Measurements from ENCODE around the gene TMEM260.

TMEM260 gene

GRCh38 chr14:56554301-56554700 is 25.3 kb upstream of the TMEM260 start:
- TF ChIP-seq CTCF (IDR thresholded peaks at IDR 0.05; ENCODE audit: extremely low read depth, missing control alignments) = no peak
- DNase-seq (ENCODE audit: low spot score) = no peak

- DNase-seq (ENCODE audit: low spot score) = no peak
These were observed 23.6 kb upstream of the TMEM260 start for GRCh38 chr14:56555921-56556570.

GRCh38 chr14:56559182-56559581 is 20.4 kb upstream of the TMEM260 start:
- no peak for TF ChIP-seq CTCF (IDR thresholded peaks at IDR 0.05; ENCODE audit: extremely low read depth, missing control alignments)

More at GRCh38 chr14:56555921-56556570, 23.6 kb upstream of the TMEM260 start:
- no peak for TF ChIP-seq CTCF (IDR thresholded peaks at IDR 0.05; ENCODE audit: extremely low read depth, missing control alignments)

GRCh38 chr14:56561606-56562005 is 18.0 kb upstream of the TMEM260 start:
- DNase-seq (ENCODE audit: low spot score) = no peak
- no peak for TF ChIP-seq CTCF (IDR thresholded peaks at IDR 0.05; ENCODE audit: extremely low read depth, missing control alignments)

More at GRCh38 chr14:56559182-56559581, 20.4 kb upstream of the TMEM260 start:
- DNase-seq (ENCODE audit: low spot score) = no peak

- no peak for DNase-seq (ENCODE audit: low spot score)
- no peak for TF ChIP-seq CTCF (IDR thresholded peaks at IDR 0.05; ENCODE audit: extremely low read depth, missing control alignments)
These were observed 16.7 kb upstream of the TMEM260 start for GRCh38 chr14:56562883-56563282.

- TF ChIP-seq CTCF (IDR thresholded peaks at IDR 0.05; ENCODE audit: extremely low read depth, missing control alignments) = no peak
- DNase-seq (ENCODE audit: low spot score) = no peak
These were observed 10.4 kb upstream of the TMEM260 start for GRCh38 chr14:56569174-56569573.

- TF ChIP-seq CTCF (IDR thresholded peaks at IDR 0.05; ENCODE audit: extremely low read depth, missing control alignments) = no peak
- DNase-seq (ENCODE audit: low spot score) = no peak
These were observed 9.3 kb upstream of the TMEM260 start for GRCh38 chr14:56570295-56570694.

Data from GM20000 (cell line).